ENCODE data around the gene CNNM2. TPM values are rescaled to one million over a fixed set of nuclear protein-coding genes. Genes with fewer than 3 reads are reported as not detected.

The CNNM2 gene
- total RNA-seq, 1 experiment from 2014 or later, result 23.5 TPM

GRCh38 chr10:103067956-103068355 is 149.9 kb downstream of the CNNM2 start:
- POLR2A ChIA-PET, result no interaction called here
- no peak for ATAC-seq
- CTCF ChIA-PET, result interaction anchor here (1.1 to 3.1 kb wide), 2 partner anchors 150 to 176 kb away, joined by 3 to 33 read pairs; partner anchors contain the start of gene CNNM2

More at GRCh38 chr10:103067956-103068355, 149.9 kb downstream of the CNNM2 start:
- Mint-ChIP-seq H3K27me3 (ENCODE audit: low read depth) (no peaks in the 10 kb centered on the region), H3K4me1 (peaks cover 11% of the 10 kb centered on the region), H3K4me3 (no peak overlapping the region), H3K27ac (no peak overlapping the region), H3K9me3 (no peaks in the 10 kb centered on the region), H3K36me3 (no peaks in the 10 kb centered on the region; the same call in 1 of the 2 replicates)
- TF ChIP-seq, protein P1, sequence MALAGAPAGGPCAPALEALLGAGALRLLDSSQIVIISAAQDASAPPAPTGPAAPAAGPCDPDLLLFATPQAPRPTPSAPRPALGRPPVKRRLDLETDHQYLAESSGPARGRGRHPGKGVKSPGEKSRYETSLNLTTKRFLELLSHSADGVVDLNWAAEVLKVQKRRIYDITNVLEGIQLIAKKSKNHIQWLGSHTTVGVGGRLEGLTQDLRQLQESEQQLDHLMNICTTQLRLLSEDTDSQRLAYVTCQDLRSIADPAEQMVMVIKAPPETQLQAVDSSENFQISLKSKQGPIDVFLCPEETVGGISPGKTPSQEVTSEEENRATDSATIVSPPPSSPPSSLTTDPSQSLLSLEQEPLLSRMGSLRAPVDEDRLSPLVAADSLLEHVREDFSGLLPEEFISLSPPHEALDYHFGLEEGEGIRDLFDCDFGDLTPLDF (CRISPR knock-in tag; IDR thresholded peaks at IDR 0.05), result no peak
- TF ChIP-seq, protein P2, sequence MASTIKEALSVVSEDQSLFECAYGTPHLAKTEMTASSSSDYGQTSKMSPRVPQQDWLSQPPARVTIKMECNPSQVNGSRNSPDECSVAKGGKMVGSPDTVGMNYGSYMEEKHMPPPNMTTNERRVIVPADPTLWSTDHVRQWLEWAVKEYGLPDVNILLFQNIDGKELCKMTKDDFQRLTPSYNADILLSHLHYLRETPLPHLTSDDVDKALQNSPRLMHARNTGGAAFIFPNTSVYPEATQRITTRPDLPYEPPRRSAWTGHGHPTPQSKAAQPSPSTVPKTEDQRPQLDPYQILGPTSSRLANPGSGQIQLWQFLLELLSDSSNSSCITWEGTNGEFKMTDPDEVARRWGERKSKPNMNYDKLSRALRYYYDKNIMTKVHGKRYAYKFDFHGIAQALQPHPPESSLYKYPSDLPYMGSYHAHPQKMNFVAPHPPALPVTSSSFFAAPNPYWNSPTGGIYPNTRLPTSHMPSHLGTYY (CRISPR knock-in tag; IDR thresholded peaks at IDR 0.05), result no peak
- TF ChIP-seq MYBL2 (CRISPR knock-in tag; IDR thresholded peaks at IDR 0.05) (no peak), NFATC4 (CRISPR knock-in tag; IDR thresholded peaks at IDR 0.05) (no peak), FOXK1 (CRISPR knock-in tag; IDR thresholded peaks at IDR 0.05) (no peak), SMAD3 (CRISPR knock-in tag; IDR thresholded peaks at IDR 0.05; ENCODE audit: borderline replicate concordance) (no peak), E2F4 (CRISPR knock-in tag; IDR thresholded peaks at IDR 0.05; ENCODE audit: borderline replicate concordance, low read depth) (no peak), RORB (CRISPR knock-in tag; IDR thresholded peaks at IDR 0.05) (no peak), CBFB (CRISPR knock-in tag; IDR thresholded peaks at IDR 0.05; ENCODE audit: low read depth) (no peak), TEAD4 (CRISPR knock-in tag; IDR thresholded peaks at IDR 0.05) (no peak), USF2 (CRISPR knock-in tag; IDR thresholded peaks at IDR 0.05) (no peak), ZNF416 (CRISPR knock-in tag; IDR thresholded peaks at IDR 0.05) (no peak), ATF3 (CRISPR knock-in tag; conservative IDR thresholded peaks at IDR 0.05) (no peak), TP53 (CRISPR knock-in tag; IDR thresholded peaks at IDR 0.05) (no peak), CTCF (IDR thresholded peaks at IDR 0.05) (no peak)
- TF ChIP-seq, protein P3, sequence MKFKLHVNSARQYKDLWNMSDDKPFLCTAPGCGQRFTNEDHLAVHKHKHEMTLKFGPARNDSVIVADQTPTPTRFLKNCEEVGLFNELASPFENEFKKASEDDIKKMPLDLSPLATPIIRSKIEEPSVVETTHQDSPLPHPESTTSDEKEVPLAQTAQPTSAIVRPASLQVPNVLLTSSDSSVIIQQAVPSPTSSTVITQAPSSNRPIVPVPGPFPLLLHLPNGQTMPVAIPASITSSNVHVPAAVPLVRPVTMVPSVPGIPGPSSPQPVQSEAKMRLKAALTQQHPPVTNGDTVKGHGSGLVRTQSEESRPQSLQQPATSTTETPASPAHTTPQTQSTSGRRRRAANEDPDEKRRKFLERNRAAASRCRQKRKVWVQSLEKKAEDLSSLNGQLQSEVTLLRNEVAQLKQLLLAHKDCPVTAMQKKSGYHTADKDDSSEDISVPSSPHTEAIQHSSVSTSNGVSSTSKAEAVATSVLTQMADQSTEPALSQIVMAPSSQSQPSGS (CRISPR knock-in tag; IDR thresholded peaks at IDR 0.05; ENCODE audit: borderline replicate concordance, low read depth), result no peak
- TF ChIP-seq, protein P4, sequence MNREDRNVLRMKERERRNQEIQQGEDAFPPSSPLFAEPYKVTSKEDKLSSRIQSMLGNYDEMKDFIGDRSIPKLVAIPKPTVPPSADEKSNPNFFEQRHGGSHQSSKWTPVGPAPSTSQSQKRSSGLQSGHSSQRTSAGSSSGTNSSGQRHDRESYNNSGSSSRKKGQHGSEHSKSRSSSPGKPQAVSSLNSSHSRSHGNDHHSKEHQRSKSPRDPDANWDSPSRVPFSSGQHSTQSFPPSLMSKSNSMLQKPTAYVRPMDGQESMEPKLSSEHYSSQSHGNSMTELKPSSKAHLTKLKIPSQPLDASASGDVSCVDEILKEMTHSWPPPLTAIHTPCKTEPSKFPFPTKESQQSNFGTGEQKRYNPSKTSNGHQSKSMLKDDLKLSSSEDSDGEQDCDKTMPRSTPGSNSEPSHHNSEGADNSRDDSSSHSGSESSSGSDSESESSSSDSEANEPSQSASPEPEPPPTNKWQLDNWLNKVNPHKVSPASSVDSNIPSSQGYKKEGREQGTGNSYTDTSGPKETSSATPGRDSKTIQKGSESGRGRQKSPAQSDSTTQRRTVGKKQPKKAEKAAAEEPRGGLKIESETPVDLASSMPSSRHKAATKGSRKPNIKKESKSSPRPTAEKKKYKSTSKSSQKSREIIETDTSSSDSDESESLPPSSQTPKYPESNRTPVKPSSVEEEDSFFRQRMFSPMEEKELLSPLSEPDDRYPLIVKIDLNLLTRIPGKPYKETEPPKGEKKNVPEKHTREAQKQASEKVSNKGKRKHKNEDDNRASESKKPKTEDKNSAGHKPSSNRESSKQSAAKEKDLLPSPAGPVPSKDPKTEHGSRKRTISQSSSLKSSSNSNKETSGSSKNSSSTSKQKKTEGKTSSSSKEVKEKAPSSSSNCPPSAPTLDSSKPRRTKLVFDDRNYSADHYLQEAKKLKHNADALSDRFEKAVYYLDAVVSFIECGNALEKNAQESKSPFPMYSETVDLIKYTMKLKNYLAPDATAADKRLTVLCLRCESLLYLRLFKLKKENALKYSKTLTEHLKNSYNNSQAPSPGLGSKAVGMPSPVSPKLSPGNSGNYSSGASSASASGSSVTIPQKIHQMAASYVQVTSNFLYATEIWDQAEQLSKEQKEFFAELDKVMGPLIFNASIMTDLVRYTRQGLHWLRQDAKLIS (CRISPR knock-in tag; IDR thresholded peaks at IDR 0.05; ENCODE audit: borderline replicate concordance), result no peak
- TF ChIP-seq, protein P5, sequence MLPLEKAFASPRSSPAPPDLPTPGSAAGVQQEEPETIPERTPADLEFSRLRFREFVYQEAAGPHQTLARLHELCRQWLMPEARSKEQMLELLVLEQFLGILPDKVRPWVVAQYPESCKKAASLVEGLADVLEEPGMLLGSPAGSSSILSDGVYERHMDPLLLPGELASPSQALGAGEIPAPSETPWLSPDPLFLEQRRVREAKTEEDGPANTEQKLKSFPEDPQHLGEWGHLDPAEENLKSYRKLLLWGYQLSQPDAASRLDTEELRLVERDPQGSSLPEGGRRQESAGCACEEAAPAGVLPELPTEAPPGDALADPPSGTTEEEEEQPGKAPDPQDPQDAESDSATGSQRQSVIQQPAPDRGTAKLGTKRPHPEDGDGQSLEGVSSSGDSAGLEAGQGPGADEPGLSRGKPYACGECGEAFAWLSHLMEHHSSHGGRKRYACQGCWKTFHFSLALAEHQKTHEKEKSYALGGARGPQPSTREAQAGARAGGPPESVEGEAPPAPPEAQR (CRISPR knock-in tag; IDR thresholded peaks at IDR 0.05), result no peak
- DNase-seq (ENCODE audit: low spot score), result no peak

All from WTC11 (cell line).